ENCODE results near the gene NT5DC2.

Gene NT5DC2

DNA sequence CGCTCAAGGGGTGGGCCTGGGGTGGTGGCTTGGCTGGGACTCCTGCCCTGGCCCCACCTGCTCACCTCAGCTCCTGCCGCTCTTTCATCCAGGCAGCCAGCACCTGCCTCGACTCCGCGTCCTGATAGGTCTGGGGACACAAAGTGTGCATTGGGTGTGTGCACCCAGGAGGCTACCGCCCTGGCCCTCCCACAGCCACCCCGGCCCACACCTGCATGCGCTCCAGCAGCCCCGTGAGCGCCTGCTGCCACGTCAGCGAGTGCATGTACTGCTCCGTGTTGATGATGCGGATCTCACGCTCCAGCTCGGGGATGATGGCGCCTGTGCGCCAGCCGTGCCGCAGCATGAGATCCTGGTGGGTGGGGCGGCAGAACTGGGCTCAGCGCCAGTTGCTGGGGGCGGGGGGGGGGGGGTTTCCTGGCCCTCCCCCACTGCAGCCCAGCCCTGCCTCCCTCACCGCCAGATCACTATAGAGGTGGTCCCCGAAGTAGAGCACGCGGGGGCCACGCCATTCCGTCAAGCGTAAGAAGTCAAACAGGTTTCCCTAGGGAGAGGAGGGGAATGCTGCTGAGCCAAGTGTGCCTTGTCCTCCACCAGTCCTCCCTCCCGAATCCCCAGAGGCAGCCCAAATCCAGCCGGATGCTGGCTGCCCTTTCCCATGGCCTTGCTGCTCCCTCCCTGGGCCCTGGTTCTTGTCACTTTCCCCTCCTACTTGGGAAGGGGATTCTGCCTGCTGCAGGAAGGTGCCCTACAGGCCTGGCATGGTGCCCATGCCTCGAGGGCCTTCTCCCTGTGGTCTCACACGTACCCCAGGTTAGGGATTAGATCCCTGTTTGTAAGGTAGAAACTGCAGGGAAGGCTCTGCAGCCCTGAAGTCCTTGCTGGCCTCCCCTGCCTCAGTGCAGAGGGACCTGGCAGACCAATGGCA is 8.6 kb downstream of the NT5DC2 start:
- Histone ChIP-seq H3K9me3 (ENCODE audit: low read depth, low read length) (no peaks in the 10 kb centered on the region), H3K4me3 (no peak overlapping the region), H3K36me3 (ENCODE audit: insufficient read depth, low read length) (no peaks in the 10 kb centered on the region; the same call in 1 of the 2 replicates), H3K9ac (ENCODE audit: insufficient read length) (no peak overlapping the region), H3K27ac (no peak overlapping the region)
- no peak for DNase-seq (ENCODE audit: low read depth, low spot score)
- TF ChIP-seq POLR2AphosphoS5 (IDR thresholded peaks at IDR 0.05; ENCODE audit: borderline replicate concordance, low read depth, low read length) = no peak
- TF ChIP-seq EZH2 (IDR thresholded peaks at IDR 0.05) = no peak
- peak; percentile 5 for TF ChIP-seq FOXP2 (optimal IDR thresholded peaks at IDR 0.05; ENCODE audit: control extremely low read depth, extremely low read length, insufficient read depth)

DNA sequence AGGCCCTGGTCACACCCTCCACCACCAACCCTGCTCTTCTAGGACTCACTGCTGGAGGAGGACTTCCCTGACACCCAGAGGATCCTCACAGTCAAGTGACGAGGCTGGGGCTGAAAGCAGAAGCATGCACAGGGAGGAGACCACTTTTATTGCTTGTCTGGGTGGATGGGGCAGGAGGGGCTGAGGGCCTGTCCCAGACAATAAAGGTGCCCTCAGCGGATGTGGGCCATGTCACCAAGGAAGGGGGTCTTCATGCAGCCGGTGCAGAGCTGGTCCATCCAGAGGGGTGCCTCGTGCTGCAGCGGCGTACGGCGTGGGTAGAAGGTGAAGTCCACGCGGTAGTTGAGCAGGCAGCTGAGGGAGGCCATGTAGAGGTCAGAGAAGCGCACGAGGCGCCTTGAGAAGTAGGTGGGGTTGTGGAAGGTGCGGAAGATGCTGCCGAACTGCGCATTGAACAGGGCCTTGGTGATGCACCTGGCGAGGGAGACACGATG is 9.4 kb downstream of the NT5DC2 start:
- H3K9me3 ChIP-seq (ENCODE audit: low read depth, low read length) = no peaks in the 10 kb centered on the region
- no peak overlapping the region for H3K4me3 ChIP-seq
- TF ChIP-seq FOXP2 (optimal IDR thresholded peaks at IDR 0.05; ENCODE audit: control extremely low read depth, extremely low read length, insufficient read depth) (no peak), POLR2AphosphoS5 (IDR thresholded peaks at IDR 0.05; ENCODE audit: borderline replicate concordance, low read depth, low read length) (no peak), EZH2 (IDR thresholded peaks at IDR 0.05) (no peak)
- no peak overlapping the region for H3K27ac ChIP-seq
- no peak for DNase-seq (ENCODE audit: low read depth, low spot score)
- no peak overlapping the region for H3K9ac ChIP-seq (ENCODE audit: insufficient read length)
- no peaks in the 10 kb centered on the region; the same call in 1 of the 2 replicates for H3K36me3 ChIP-seq (ENCODE audit: insufficient read depth, low read length)

DNA sequence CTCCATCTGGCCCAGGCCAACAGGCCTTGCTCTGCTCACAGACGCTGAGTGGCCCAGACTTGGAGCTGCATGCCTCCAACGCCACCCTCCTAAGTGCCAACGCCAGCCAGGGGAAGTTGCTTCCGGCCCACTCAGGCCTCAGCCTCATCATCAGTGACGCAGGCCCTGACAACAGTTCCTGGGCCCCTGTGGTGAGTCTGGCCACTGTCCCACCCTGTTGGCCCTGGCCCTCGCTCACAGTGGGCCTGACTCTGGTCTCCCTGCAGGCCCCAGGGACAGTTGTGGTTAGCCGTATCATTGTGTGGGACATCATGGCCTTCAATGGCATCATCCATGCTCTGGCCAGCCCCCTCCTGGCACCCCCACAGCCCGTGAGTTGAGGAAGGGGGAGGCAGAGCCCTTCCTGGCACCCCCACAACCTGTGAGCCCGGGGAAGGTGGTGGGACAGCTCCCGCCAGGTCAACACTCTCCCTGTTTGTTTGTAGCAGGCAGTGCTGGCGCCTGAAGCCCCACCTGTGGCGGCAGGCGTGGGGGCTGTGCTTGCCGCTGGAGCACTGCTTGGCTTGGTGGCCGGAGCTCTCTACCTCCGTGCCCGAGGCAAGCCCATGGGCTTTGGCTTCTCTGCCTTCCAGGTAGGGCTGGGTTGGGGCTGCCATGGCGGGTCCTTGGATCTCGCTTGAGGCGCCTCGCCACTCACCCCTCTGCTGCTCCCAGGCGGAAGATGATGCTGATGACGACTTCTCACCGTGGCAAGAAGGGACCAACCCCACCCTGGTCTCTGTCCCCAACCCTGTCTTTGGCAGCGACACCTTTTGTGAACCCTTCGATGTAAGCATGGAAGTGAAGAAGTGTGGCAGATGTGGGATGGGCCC is 10.0 kb downstream of the NT5DC2 start:
- Histone ChIP-seq H3K9ac (ENCODE audit: insufficient read length) (no peak overlapping the region), H3K36me3 (ENCODE audit: insufficient read depth, low read length) (no peaks in the 10 kb centered on the region; the same call in 1 of the 2 replicates), H3K4me3 (no peak overlapping the region), H3K27ac (no peak overlapping the region), H3K9me3 (ENCODE audit: low read depth, low read length) (no peaks in the 10 kb centered on the region)
- no peak for DNase-seq (ENCODE audit: low read depth, low spot score)
- TF ChIP-seq POLR2AphosphoS5 (IDR thresholded peaks at IDR 0.05; ENCODE audit: borderline replicate concordance, low read depth, low read length) = no peak
- no peak for TF ChIP-seq FOXP2 (optimal IDR thresholded peaks at IDR 0.05; ENCODE audit: control extremely low read depth, extremely low read length, insufficient read depth)
- no peak for TF ChIP-seq EZH2 (IDR thresholded peaks at IDR 0.05)

DNA sequence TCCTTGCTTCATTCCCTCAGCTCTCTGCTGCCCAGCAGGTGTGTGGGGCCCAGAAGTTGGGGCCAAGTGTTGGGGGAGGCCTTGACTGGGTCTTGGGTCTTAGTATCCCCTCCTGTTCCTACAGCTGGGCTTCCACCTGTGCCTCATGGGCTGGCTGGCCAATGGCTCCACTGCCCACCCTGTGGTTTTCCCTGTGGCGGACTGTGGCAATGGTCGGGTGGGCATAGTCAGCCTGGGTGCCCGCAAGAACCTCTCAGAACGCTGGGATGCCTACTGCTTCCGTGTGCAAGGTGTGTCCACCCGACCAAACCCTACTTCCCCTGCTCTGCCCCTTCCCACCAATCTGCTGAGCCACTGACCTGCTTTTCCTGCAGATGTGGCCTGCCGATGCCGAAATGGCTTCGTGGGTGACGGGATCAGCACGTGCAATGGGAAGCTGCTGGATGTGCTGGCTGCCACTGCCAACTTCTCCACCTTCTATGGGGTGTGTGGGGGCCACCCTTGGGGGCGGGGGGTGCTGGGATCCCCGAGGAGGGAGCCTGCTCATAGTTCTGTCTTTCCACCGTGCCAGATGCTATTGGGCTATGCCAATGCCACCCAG is 10.9 kb downstream of the NT5DC2 start:
- no peaks in the 10 kb centered on the region for H3K9me3 ChIP-seq (ENCODE audit: low read depth, low read length)
- no peak overlapping the region for H3K27ac ChIP-seq
- TF ChIP-seq POLR2AphosphoS5 (IDR thresholded peaks at IDR 0.05; ENCODE audit: borderline replicate concordance, low read depth, low read length) = no peak
- no peak for TF ChIP-seq FOXP2 (optimal IDR thresholded peaks at IDR 0.05; ENCODE audit: control extremely low read depth, extremely low read length, insufficient read depth)
- TF ChIP-seq EZH2 (IDR thresholded peaks at IDR 0.05) = no peak
- H3K4me3 ChIP-seq = no peak overlapping the region
- no peaks in the 10 kb centered on the region; the same call in 1 of the 2 replicates for H3K36me3 ChIP-seq (ENCODE audit: insufficient read depth, low read length)
- H3K9ac ChIP-seq (ENCODE audit: insufficient read length) = no peak overlapping the region
- DNase-seq (ENCODE audit: low read depth, low spot score) = no peak

DNA sequence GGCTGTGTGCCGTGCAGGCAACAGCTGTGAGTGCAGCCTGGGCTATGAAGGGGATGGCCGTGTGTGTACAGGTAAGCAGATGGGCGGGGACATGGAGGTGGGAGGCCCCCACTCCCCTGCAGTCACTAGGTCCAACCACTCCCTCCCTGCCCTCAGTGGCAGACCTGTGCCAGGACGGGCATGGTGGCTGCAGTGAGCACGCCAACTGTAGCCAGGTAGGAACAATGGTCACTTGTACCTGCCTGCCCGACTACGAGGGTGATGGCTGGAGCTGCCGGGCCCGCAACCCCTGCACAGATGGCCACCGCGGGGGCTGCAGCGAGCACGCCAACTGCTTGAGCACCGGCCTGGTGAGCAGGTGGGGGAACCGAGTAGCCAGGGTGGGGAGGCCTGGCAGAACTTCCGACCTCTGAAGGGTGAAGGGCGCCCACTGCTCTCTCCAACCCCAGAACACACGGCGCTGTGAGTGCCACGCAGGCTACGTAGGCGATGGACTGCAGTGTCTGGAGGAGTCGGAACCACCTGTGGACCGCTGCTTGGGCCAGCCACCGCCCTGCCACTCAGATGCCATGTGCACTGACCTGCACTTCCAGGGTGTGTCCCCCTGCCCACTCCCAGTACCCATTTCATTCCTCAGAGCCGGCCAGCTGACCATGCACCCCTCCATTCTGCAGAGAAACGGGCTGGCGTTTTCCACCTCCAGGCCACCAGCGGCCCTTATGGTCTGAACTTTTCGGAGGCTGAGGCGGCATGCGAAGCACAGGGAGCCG is 11.6 kb downstream of the NT5DC2 start:
- TF ChIP-seq FOXP2 (optimal IDR thresholded peaks at IDR 0.05; ENCODE audit: control extremely low read depth, extremely low read length, insufficient read depth) = no peak
- TF ChIP-seq EZH2 (IDR thresholded peaks at IDR 0.05) = no peak
- TF ChIP-seq POLR2AphosphoS5 (IDR thresholded peaks at IDR 0.05; ENCODE audit: borderline replicate concordance, low read depth, low read length) = no peak
- no peak for DNase-seq (ENCODE audit: low read depth, low spot score)
- no peaks in the 10 kb centered on the region for H3K9me3 ChIP-seq (ENCODE audit: low read depth, low read length)
- H3K36me3 ChIP-seq (ENCODE audit: insufficient read depth, low read length) = no peaks in the 10 kb centered on the region; the same call in 1 of the 2 replicates
- no peak overlapping the region for H3K4me3 ChIP-seq
- H3K27ac ChIP-seq = no peak overlapping the region
- no peak overlapping the region for H3K9ac ChIP-seq (ENCODE audit: insufficient read length)

DNA sequence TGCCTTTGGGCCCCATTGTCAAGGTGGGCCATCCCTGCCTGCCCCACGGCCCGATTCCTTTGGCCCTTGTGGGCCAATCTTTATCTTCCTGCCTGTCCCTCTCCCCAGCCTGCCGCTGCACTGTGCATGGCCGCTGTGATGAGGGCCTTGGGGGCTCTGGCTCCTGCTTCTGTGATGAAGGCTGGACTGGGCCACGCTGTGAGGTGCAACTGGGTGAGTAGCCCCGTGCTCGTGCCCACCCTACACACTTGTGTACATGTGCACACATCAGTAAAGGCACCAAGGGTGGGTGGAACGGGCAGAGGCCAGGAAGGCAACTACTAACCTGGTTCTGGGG is 12.2 kb downstream of the NT5DC2 start:
- no peak overlapping the region for H3K9ac ChIP-seq (ENCODE audit: insufficient read length)
- no peak for DNase-seq (ENCODE audit: low read depth, low spot score)
- H3K9me3 ChIP-seq (ENCODE audit: low read depth, low read length) = no peaks in the 10 kb centered on the region
- H3K4me3 ChIP-seq = no peak overlapping the region
- H3K36me3 ChIP-seq (ENCODE audit: insufficient read depth, low read length) = no peaks in the 10 kb centered on the region; the same call in 1 of the 2 replicates
- no peak overlapping the region for H3K27ac ChIP-seq
- no peak for TF ChIP-seq POLR2AphosphoS5 (IDR thresholded peaks at IDR 0.05; ENCODE audit: borderline replicate concordance, low read depth, low read length)
- TF ChIP-seq FOXP2 (optimal IDR thresholded peaks at IDR 0.05; ENCODE audit: control extremely low read depth, extremely low read length, insufficient read depth) = no peak
- TF ChIP-seq EZH2 (IDR thresholded peaks at IDR 0.05) = no peak

DNA sequence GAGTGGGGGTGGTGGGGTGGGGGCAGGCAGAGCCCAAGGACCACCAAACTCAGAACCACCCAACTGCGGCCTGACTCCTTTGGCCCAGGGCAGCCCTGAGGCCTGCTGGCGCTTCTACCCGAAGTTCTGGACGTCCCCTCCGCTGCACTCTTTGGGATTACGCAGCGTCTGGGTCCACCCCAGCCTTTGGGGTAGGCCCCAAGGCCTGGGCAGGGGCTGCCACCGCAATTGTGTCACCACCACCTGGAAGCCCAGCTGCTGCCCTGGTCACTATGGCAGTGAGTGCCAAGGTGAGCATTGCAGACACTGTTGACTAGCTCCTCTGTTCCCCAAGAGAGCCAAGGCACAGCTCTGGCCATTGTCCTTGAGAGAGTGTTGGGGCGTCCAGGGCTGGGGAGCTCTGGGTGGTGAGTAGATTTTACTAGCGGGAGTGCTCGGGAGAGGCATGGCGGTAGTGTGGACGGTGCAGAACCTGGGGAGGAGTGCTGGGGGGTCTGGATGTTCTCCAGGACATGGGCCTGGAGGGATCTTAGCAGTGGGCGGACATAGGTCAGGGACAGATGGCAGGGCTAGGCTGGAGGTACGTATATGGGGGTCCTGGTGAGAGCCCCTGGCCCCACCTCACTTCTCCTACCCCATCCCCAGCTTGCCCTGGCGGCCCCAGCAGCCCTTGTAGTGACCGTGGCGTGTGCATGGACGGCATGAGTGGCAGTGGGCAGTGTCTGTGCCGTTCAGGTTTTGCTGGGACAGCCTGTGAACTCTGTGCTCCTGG is 12.8 kb downstream of the NT5DC2 start:
- DNase-seq (ENCODE audit: low read depth, low spot score) = no peak
- TF ChIP-seq EZH2 (IDR thresholded peaks at IDR 0.05) (no peak), POLR2AphosphoS5 (IDR thresholded peaks at IDR 0.05; ENCODE audit: borderline replicate concordance, low read depth, low read length) (no peak)
- H3K36me3 ChIP-seq (ENCODE audit: insufficient read depth, low read length) = no peaks in the 10 kb centered on the region; the same call in 1 of the 2 replicates

More for the DNA sequence above, 12.8 kb downstream of the NT5DC2 start:
- H3K9ac ChIP-seq (ENCODE audit: insufficient read length) = no peak overlapping the region
- no peaks in the 10 kb centered on the region for H3K9me3 ChIP-seq (ENCODE audit: low read depth, low read length)
- no peak overlapping the region for H3K4me3 ChIP-seq
- no peak overlapping the region for H3K27ac ChIP-seq

Data from SK-N-MC (cell line).